Measurements from ENCODE around the gene SYTL1. TPM values are rescaled to one million over a fixed set of nuclear protein-coding genes. Genes with fewer than 3 reads are reported as not detected.

Gene SYTL1
- total and polyA plus RNA-seq, 2 experiments from 2014 or later = not detected

GRCh38 chr1:27364696-27365371 is 23.0 kb downstream of the SYTL1 start:
- Histone ChIP-seq H3K79me2 (ENCODE audit: insufficient read depth) (peaks cover 15% of the 10 kb centered on the region), H3K27ac (peak overlapping the region; percentile 97)

GRCh38 chr1:27365372-27366112 is 23.7 kb downstream of the SYTL1 start:
- no peaks in the 10 kb centered on the region for H3K9me3 ChIP-seq (ENCODE audit: low read depth)
- H4K20me1 ChIP-seq (ENCODE audit: insufficient read depth) = no peaks in the 10 kb centered on the region
- peak overlapping the region; percentile 69 for H2AFZ ChIP-seq
- in situ Hi-C loops (cut with MboI) = no loop called here
- peak overlapping the region; percentile 77 for H3K4me3 ChIP-seq
- no peaks in the 10 kb centered on the region for H3K9me2 ChIP-seq (ENCODE audit: insufficient read depth)
- peak overlapping the region; percentile 88 for H3K4me2 ChIP-seq (ENCODE audit: unreplicated experiment)
- 1% methylated on average over 22 to 40 of the region's 40 CpGs for WGBS, 2 experiments (ENCODE audit: low coverage in 1 of 2, low lambda C conversion rate in 2 of 2, missing lambda C conversion rate in 2 of 2)
- TF ChIP-seq EZH2phosphoT487 (IDR thresholded peaks at IDR 0.05; ENCODE audit: insufficient read depth, low read depth) (no peak), EZH2 (IDR thresholded peaks at IDR 0.05; ENCODE audit: insufficient read depth, poor library complexity, severe bottlenecking) (no peak)
- peak overlapping the region; percentile 97 for H3K27ac ChIP-seq
- peaks cover 5% of the 10 kb centered on the region; the same call in 1 of the 2 replicates for H3K36me3 ChIP-seq (ENCODE audit: low read depth)
- peaks cover 15% of the 10 kb centered on the region for H3K79me2 ChIP-seq (ENCODE audit: insufficient read depth)
- H3K4me1 ChIP-seq (ENCODE audit: insufficient read depth) = peaks cover 15% of the 10 kb centered on the region
- DNase-seq = peak; percentile 93
- H3F3A ChIP-seq (ENCODE audit: insufficient read depth) = no peaks in the 10 kb centered on the region
- no peaks in the 10 kb centered on the region for H3K27me3 ChIP-seq (replicated peaks; ENCODE audit: insufficient read depth)
- peak overlapping the region; percentile 99 for H3K9ac ChIP-seq

More at GRCh38 chr1:27364696-27365371, 23.0 kb downstream of the SYTL1 start:
- H2AFZ ChIP-seq = peak overlapping the region; percentile 69
- H3K4me1 ChIP-seq (ENCODE audit: insufficient read depth) = peaks cover 15% of the 10 kb centered on the region
- H3K4me3 ChIP-seq = peak overlapping the region; percentile 77
- peaks cover 5% of the 10 kb centered on the region; the same call in 1 of the 2 replicates for H3K36me3 ChIP-seq (ENCODE audit: low read depth)
- TF ChIP-seq EZH2phosphoT487 (IDR thresholded peaks at IDR 0.05; ENCODE audit: insufficient read depth, low read depth) (no peak), EZH2 (IDR thresholded peaks at IDR 0.05; ENCODE audit: insufficient read depth, poor library complexity, severe bottlenecking) (no peak)
- no peaks in the 10 kb centered on the region for H3F3A ChIP-seq (ENCODE audit: insufficient read depth)
- no peaks in the 10 kb centered on the region for H4K20me1 ChIP-seq (ENCODE audit: insufficient read depth)
- in situ Hi-C loops (cut with MboI) = no loop called here
- DNase-seq = no peak
- H3K9me2 ChIP-seq (ENCODE audit: insufficient read depth) = no peaks in the 10 kb centered on the region
- H3K9me3 ChIP-seq (ENCODE audit: low read depth) = no peaks in the 10 kb centered on the region
- peak overlapping the region; percentile 99 for H3K9ac ChIP-seq
- 55 to 59% methylated on average over 11 of the region's 11 CpGs for WGBS, 2 experiments (ENCODE audit: low coverage in 1 of 2, low lambda C conversion rate in 2 of 2, missing lambda C conversion rate in 2 of 2)
- H3K4me2 ChIP-seq (ENCODE audit: unreplicated experiment) = peak overlapping the region; percentile 88
- no peaks in the 10 kb centered on the region for H3K27me3 ChIP-seq (replicated peaks; ENCODE audit: insufficient read depth)

GRCh38 chr1:27366113-27366410 is 24.2 kb downstream of the SYTL1 start:
- WGBS, 2 experiments (ENCODE audit: low coverage in 1 of 2, low lambda C conversion rate in 2 of 2, missing lambda C conversion rate in 2 of 2) = 1% methylated on average over 26 to 30 of the region's 30 CpGs
- Histone ChIP-seq H3K4me3 (peak overlapping the region; percentile 77), H3K27ac (peak overlapping the region; percentile 97), H3F3A (ENCODE audit: insufficient read depth) (no peaks in the 10 kb centered on the region), H2AFZ (peak overlapping the region; percentile 69), H3K79me2 (ENCODE audit: insufficient read depth) (peaks cover 15% of the 10 kb centered on the region), H3K4me2 (ENCODE audit: unreplicated experiment) (peak overlapping the region; percentile 88), H3K36me3 (ENCODE audit: low read depth) (peaks cover 5% of the 10 kb centered on the region; the same call in 1 of the 2 replicates), H3K9me2 (ENCODE audit: insufficient read depth) (no peaks in the 10 kb centered on the region), H4K20me1 (ENCODE audit: insufficient read depth) (no peaks in the 10 kb centered on the region), H3K4me1 (ENCODE audit: insufficient read depth) (peaks cover 15% of the 10 kb centered on the region), H3K27me3 (replicated peaks; ENCODE audit: insufficient read depth) (no peaks in the 10 kb centered on the region), H3K9me3 (ENCODE audit: low read depth) (no peaks in the 10 kb centered on the region), H3K9ac (peak overlapping the region; percentile 99)
- in situ Hi-C loops (cut with MboI) = no loop called here
- TF ChIP-seq EZH2 (IDR thresholded peaks at IDR 0.05; ENCODE audit: insufficient read depth, poor library complexity, severe bottlenecking) (no peak), EZH2phosphoT487 (IDR thresholded peaks at IDR 0.05; ENCODE audit: insufficient read depth, low read depth) (no peak)
- peak; percentile 86 for DNase-seq

GRCh38 chr1:27366411-27367159 is 24.8 kb downstream of the SYTL1 start, which contains the start of gene MAP3K6:
MAP3K6 (minus strand) TSS chr1:27366961; CDS start chr1:27366597, 364 bp downstream.
- peak within 1 kb of the TSS; percentile 97 for H3K27ac ChIP-seq
- H4K20me1 ChIP-seq (ENCODE audit: insufficient read depth) = no peaks in the 10 kb centered on the region
- DNase-seq = peak; percentile 94
- peaks cover 15% of the 10 kb centered on the region for H3K4me1 ChIP-seq (ENCODE audit: insufficient read depth)
- no peaks in the 10 kb centered on the region for H3K9me3 ChIP-seq (ENCODE audit: low read depth)
- H3K4me3 ChIP-seq = peak within 1 kb of the TSS; percentile 77
- H3K79me2 ChIP-seq (ENCODE audit: insufficient read depth) = peaks cover 15% of the 10 kb centered on the region
- peak within 1 kb of the TSS; percentile 99 for H3K9ac ChIP-seq
- in situ Hi-C loops (cut with MboI) = no loop called here
- 0 to 2% methylated on average over 53 to 55 of the region's 67 CpGs for WGBS, 2 experiments (ENCODE audit: low coverage in 1 of 2, low lambda C conversion rate in 2 of 2, missing lambda C conversion rate in 2 of 2)
- H3K27me3 ChIP-seq (replicated peaks; ENCODE audit: insufficient read depth) = no peaks in the 10 kb centered on the region
- H2AFZ ChIP-seq = peak within 1 kb of the TSS; percentile 71
- no peaks in the 10 kb centered on the region for H3K9me2 ChIP-seq (ENCODE audit: insufficient read depth)
- peak within 1 kb of the TSS; percentile 88 for H3K4me2 ChIP-seq (ENCODE audit: unreplicated experiment)
- no peak for TF ChIP-seq EZH2phosphoT487 (IDR thresholded peaks at IDR 0.05; ENCODE audit: insufficient read depth, low read depth)
- no peak for TF ChIP-seq EZH2 (IDR thresholded peaks at IDR 0.05; ENCODE audit: insufficient read depth, poor library complexity, severe bottlenecking)
- H3K36me3 ChIP-seq (ENCODE audit: low read depth) = peaks cover 5% of the 10 kb centered on the region; the same call in 1 of the 2 replicates
- no peaks in the 10 kb centered on the region for H3F3A ChIP-seq (ENCODE audit: insufficient read depth)

All from GM23248 (cell line).